CD1c-positive myeloid dendritic cell (primary cell): Measurements from ENCODE around the gene MAPK13.
A peak's percentile ranks its signal among the peaks of the same experiment; 100 is the strongest.
"Not testable (repeated sequence)": the region's sequence is repeated elsewhere in the genome, so short reads cannot be mapped to it uniquely, and the experiment has no call there.

Experiments
- DNase-seq: peaks from one replicate; pipeline ENCODE4 v3.0.0-alpha.2; 2016; ENCODE audit errors: extremely low spot score

MAPK13 gene

DNA sequence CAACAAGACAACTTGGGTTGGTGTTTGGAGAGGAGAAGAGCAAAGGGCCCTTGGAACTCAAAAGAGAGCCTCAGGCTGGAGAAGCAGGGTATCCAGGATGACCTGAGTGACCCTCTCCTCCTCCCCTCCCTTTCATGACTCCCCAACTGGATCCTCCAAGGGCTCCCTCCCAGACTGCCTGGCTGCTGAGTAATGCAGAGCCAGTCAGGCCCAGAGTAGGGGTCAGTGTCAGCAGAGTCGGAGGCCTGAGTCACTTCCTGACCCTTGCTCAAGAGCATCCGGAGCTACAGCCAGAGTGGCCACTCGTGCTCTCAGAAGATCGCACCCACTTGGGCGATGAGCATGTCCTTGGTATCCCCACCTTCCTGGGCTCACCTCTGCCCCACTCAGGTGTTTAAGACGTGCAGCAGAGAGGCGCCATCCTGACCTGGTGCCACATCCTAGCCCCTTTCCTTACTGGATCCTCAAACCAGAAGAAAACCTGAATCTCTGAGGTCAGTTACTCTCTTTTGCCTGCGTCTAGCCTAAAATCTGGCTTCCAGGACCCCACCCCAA, 2.8 kb upstream of the MAPK13 start:
- DNase-seq, result peak; percentile 86

DNA sequence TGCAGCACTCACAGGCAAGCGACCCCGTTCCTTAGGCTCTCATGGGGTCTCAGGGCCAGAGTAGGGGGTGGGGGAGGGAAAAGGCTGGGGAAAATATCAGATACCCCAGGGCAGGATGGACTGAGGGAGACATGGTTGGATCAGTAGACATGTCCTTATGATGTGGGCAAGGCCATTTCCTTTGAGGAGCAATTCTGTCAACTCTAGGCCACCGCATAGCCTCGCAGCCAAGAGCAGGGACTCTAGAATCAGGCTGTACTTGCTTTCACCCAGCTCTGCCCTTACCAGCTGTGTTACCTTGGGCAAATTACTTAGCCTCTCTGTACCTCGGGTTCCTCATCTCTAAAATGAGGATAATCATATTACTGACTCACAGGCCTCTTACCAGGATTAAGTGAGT, 2.2 kb upstream of the MAPK13 start:
- no peak for DNase-seq

DNA sequence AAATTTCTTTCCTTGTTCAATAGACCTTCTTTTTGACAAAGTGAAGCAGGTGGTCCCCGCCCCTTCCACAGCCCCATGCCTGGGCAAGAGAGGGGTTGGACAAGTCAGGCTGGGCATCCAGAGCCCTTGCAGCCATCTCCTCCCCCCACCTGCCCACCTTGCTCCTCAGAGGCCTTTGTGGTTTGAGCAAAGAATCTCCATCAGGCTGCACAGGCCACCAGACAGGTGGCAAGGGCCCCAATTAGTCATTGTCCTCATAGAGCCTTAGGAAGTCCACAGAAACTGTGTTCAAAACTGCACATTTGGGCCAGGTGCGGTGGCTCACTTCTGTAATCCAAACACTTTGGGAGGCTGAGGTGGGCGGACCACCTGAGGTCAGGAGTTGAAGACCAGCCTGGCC, 1.5 kb upstream of the MAPK13 start:
- DNase-seq, result no peak

DNA sequence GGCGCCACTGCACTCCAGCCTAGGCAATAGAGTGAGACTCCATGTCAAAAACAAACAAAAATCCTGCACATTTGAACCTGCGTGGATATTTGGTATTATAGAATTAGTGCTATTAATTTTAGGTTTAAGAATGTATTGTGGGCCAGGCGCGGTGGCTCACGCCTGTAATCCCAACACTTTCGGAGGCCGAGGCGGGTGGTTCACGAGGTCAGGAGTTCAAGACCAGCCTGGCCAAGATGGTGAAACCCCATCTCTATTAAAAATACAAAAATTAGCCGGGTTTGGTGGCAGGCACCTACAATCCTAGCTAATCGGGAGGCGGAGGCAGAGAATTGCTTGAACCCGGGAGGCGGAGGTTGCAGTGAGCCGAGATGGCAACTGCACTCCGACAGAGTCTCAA, 979 bp upstream of the MAPK13 start:
- DNase-seq, result not testable (repeated sequence)

DNA sequence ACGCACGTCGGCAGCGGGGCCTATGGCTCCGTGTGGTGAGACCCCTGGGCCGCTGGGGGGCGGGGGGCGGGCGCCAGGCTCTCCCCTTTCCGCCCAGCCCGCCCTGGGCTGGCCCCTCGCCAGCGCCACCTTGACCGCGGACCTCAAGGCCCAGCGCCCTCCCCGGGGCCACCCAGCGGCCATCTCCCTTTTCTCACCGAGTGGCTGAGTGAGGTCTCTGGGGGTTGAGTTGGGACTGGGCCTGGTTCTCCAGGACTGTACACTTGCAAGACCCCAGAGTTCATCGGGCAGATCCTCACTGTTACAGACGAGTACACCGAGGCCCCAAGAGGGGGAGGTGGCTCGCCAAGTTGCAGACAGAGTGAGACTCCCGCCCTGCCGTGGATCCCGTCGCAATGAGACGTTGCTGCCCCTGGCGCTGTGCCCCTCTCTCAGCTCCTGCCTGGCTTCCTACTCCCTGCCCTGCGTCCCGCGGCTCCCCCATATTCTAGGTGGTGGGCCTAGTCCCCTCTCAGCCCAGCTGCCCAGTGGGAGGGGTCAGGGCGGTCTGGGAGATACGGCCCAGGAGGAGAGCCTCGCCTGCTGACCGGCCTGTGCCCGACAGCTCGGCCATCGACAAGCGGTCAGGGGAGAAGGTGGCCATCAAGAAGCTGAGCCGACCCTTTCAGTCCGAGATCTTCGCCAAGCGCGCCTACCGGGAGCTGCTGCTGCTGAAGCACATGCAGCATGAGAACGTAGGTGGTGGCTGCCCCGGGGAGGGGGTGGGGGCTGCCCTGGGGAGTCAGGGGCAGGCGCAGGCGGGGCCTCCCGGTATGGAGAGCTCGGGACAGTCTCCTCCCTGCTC, 576 bp downstream of the MAPK13 start:
- DNase-seq, result peak; percentile 47

DNA sequence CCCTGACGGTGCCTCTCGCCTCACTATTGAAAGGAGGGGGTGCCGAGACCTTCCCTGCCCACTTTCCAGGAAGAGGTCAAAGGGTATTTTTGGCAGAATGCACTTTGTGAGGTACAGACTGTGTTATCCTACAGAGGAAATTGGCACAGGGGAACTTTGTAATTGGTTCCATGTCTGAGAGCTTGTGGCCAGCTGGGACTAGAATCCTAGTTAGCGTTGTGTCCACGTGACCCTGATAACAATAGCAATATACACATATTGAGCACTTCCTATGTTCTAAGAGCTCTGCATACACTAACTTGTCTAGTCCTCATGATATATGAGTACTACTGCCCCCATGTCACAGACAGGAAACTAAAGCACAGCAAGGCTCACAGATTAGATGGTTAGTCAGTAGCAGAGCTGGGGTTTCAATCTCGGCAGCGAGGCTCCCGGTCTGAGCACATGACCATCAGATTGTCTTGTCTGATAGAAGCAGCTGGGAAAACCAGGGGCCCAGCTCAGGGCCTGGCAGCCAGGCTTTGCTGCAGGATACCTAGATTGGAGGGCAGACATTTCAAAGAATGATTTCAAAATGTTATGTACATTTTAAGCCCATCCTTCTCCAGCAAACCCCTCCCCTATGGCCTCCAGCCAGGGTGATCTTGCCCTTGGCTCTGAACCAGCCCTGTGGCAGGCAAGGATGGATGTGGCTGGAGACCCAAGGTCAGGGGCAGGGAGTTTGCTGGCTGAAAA, 1.4 kb downstream of the MAPK13 start:
- DNase-seq, result peak; percentile 51

DNA sequence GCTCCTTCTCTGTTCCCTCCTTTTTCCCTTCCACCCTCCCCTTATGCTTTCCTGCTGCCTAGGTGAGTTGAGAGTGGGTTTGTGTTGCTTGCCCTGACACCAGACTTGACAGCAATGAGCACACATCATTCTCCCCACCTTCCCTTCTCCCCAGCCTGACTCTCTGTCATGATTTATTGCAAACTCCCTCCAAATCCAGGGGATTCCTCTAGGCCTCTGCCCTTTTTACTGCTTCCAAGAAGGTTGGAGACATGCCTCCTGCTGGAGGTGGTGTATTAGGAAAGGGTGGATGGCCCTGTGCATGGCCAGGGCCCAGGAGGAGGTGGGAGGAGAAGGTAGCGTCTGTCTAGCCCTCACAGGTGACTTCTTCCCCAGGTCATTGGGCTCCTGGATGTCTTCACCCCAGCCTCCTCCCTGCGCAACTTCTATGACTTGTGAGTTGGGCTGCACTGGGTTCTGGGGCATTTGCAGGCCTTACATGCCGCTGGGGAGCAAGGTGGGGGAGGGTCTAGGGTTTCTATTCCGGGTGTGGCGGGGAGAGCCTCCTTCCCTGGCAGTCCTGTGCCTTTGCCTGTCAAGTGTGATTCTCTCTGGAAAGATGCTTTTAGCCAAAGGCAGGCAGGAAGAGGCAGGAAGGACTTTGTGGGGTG, 2.1 kb downstream of the MAPK13 start:
- no peak for DNase-seq

DNA sequence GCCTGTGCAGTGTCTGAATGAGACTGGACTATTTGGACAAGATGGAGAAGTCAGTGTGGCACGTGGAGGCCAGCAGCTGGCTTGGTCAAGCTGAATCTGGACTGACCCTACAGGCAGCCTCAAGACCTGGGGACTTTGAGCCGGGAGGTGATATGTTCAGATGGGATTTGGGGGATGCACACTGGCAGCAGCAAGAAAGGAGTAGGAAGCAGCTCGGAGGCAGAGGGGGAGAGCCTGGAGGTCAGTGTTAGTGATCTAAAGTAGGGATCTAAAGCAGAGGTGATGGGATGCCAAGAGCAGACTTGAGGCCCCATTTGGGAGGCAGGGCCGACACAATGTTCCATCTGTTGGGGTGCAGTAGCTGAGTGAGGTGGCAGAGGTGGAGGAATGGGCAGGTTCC, 2.8 kb downstream of the MAPK13 start:
- DNase-seq, result no peak

DNA sequence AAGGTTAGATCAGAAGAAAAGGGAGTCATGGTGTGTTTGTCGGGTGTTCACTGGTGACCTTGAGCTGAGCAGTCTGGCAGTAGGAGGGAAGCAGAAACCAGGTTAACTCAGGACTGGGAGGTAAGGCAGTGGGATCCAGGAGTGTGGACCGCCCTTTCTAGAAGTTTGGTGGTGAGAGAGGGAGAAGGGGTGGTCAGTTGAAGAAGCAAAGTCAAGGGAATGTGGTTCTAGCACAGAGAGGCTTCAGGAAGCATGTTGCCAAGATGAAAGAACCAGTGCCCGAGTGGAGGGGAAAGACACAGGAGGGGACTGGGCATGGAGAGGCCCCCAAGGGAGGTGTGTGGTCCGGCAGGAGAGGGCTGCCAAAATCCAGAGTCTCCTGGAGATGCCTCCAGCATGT, 3.6 kb downstream of the MAPK13 start:
- DNase-seq, result no peak

DNA sequence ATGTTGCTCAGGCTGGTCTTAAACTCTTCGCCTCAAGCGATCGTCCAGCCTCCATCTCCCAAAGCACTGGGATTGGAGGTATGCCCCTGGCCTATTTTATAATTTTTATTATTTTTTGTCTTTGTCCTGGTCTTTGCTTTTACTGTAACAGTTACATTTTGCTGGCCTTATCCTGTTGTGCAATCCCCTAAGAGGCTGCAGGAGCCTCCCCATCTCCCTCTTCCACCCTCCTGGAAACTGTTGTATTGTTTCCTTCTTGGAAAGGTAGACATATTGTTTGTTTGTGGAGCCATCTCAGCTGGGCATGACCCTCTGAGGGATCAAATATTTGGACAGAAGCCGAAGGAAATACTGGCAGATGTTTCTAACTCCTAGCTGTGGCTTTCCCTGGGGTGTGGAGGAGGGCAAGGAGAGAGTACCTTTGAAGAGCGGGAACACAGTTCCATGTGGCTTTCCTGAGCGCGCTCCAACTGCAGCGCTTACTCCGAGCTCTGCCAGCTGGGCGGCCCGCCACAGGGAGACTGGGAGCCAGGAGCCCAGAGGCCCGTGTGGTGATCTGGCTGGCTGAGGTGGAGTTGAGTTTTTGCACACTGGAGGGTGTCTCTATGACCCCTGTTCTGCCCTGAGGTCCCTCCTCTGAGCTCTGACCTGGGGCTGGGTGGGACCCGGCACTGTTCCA, 4.9 kb downstream of the MAPK13 start:
- no peak for DNase-seq

DNA sequence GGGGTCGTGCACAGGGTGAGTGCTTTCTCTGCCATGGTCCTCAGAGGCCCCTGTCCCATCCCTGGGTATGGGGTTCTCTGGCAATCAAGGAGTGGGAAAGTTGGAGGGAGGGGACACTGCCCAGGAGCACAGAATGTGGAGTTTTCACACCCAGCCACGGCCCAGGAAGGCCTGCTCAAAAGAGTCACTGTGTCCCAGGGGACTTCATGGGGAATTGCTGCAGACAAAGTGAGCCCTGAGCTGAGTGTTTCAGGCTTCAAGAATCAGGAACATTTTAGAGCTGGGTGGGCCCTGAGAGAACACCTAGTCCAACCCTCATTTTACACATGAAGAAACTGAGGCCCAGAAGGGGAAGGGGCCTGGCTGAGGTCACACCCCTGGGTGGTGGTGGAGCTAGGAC, 5.7 kb downstream of the MAPK13 start:
- DNase-seq, result no peak

DNA sequence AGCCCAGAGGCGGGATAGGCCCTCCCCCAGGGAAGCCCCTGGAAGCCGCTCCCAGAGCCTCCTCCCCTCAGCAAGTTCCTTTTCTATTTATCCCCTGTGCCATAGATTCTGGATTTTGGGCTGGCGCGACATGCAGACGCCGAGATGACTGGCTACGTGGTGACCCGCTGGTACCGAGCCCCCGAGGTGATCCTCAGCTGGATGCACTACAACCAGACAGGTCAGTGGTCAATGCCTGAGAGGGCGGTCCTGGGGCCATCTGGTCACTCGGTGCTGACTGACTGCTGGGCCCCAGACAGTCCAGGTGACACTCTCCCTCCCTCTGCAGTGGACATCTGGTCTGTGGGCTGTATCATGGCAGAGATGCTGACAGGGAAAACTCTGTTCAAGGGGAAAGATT, 6.2 kb downstream of the MAPK13 start:
- DNase-seq, result no peak

DNA sequence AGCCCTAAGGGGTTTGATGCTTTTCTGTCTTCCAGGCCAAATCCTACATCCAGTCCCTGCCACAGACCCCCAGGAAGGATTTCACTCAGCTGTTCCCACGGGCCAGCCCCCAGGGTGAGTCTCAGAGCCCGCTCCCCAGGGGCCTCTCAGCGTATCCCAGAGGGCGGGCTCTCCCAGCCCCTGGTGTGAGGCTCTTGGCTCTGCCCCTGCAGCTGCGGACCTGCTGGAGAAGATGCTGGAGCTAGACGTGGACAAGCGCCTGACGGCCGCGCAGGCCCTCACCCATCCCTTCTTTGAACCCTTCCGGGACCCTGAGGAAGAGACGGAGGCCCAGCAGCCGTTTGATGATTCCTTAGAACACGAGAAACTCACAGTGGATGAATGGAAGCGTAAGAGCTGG, 8.4 kb downstream of the MAPK13 start:
- DNase-seq, result no peak

DNA sequence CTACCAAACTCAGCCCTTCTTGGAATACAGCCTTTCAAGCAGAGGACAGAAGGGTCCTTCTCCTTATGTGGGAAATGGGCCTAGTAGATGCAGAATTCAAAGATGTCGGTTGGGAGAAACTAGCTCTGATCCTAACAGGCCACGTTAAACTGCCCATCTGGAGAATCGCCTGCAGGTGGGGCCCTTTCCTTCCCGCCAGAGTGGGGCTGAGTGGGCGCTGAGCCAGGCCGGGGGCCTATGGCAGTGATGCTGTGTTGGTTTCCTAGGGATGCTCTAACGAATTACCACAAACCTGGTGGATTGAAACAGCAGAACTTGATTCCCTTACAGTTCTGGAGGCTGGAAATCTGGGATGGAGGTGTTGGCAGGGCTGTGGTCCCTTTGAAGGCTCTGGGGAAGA, 9.1 kb downstream of the MAPK13 start:
- peak; percentile 21 for DNase-seq

DNA sequence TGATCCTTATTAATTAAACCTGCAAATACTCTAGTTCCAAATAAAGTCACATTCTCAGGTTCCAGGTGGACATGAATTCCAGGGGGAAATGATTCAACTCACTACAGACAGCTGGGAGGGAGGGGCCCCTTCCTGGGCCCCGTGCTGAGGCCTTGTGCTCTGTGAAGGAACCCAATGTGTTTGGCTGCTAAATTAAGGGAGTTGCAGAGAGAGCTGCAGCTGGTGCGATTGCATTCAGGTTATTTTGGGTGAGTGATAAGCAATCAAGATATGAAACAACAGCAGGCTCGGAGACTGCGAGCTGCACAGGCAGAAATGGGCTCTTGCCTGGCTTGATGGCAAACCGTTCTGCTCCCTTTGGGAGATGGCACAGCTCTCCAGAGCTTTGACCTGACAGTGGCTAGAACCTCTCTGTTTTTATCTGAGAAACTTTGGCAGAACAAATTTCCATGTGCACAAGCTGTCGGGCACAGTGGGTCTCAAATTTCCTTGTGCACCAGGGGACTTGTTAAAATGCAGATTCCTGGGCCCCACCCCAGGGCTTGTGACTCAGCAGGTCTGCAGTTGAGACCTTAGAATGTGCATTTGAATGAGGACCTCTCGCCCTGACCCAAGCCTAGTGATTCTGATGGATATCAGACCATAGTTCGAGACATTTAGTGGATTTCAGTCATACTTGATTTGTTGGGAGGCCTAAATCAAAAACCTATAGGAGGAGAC, 9.8 kb downstream of the MAPK13 start:
- no peak for DNase-seq

DNA sequence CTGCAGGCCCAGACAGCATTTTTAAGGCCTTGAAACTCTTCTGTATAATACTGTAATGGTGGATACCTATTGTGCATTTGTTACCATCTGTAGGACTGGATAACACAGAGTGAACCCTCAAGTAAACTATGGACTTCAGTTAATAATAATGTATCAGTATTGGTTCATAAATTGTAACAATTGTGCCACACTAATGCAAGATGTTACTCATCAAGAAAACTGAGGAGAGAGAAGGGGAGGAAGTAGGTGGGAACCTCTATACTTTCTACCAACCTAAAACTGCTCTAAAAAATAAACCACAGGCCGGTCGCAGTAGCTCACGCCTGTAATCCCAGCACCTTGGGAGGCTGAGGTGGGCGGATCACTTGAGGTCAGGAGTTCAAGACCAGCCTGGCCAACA, 10.8 kb downstream of the MAPK13 start:
- DNase-seq, result no peak

DNA sequence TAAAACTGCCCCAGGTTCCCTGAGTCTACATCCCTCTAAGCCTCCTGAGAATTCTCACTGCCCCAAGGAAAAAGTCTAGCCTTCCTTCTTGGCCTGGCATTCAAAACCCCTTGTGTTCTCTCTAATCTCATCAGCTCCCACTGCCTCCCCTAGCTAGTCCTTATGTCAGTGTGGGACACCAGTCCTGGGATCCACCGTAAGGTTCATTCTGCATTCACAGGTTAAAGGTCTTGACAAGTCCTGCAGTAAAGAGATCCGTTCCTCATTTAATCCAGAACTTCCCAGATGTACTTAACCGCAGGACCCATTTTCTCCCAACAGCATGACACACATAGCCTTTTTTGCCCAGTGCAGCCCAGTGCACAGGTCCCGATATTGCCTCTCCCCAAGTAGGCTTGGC, 11.6 kb downstream of the MAPK13 start:
- DNase-seq, result no peak

DNA sequence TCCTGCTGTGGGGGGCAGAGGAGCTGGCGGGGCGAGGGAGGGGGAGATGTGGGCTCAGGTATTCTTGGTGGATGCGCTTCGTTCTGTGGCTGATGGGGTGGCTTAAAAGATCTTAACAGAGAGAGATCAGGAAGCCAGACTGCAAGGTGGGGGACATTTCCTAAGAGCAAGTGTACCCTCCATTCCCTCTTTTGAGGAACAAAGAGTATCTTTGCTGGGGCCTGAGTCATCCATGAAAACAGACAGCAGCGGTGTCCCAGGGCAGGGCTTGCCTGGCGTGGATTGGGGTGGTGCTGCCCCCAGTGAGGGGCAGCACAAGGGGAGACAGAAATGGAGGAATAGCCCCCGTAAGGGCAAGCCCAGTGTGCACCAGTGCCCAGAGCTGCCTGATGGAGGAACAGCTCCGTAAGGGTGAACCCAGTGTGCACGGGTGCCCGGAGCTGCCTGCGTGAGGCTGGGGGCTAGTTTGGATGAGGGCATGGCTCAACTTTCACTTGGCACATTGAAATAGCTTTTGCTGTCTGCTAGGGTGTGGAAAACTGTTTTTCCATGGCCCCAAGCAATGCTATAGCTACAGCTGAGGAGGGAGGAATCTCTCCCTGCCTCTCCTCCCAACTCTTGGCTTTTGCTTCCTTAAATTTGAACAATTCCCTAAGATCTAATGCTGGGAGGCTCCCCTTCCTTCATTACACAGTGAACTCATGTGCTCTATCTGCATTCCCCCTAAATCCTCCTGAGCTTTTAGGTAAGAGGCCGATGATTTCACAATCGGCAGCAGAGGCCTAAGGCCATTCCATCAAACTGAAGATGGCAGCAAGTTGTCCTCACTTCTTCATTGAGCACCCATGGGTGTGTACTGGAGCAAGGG, 12.9 kb downstream of the MAPK13 start:
- peak; percentile 44 for DNase-seq

DNA sequence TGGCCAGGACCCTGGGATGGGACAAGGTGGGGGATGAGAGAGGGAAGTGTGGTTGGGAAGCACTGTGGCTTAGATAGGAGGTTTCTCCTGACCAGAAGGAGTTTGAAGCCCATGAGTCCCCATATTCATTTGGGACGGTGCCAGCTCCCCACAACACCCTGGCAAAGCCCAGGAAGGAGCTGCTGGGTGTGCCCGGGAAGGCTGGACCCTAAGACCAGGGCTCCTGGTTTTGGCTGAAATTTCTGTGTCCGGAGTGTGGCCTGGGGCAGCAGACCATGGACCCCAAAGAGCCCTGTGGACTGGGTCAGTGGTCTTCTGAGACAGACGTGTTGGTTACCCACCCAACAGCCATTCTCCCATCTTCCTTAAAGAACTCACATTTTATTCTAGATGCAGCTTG, 15.2 kb downstream of the MAPK13 start:
- no peak for DNase-seq

DNA sequence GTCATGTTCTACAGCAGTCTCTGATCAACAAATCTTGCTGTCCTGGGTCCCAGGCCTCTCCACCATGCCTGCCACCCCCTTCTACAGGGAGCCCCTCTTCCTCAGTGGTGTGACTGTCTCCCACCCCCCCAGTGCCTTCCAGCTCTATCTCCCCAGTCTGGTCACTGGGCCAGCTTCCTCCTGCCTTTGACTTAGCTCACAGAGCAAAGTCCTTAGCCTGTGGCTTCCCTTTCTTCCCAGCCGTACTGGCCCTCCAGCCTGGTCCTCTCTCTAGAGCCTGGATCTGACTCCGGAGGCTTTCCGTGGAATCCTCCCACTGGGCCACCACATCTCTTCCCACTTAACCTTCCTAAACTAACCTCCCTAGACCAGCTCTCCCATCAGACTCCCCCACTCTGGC, 17.0 kb downstream of the MAPK13 start:
- peak; percentile 23 for DNase-seq
